ENCODE data around the gene SLC36A4.
"Not testable (repeated sequence)": the region's sequence is repeated elsewhere in the genome, so short reads cannot be mapped to it uniquely, and the experiment has no call there.

Gene SLC36A4

GRCh38 chr11:93193731-93194130 lies 4.1 kb downstream of the SLC36A4 start:
- DNase-seq, result no peak

GRCh38 chr11:93192163-93192562 lies 5.6 kb downstream of the SLC36A4 start:
- DNase-seq, result no peak

- DNase-seq, result no peak
Measured at GRCh38 chr11:93189462-93189861, 8.3 kb downstream of the SLC36A4 start.

GRCh38 chr11:93188726-93189125 lies 9.1 kb downstream of the SLC36A4 start:
- no peak for DNase-seq

GRCh38 chr11:93187290-93187689 lies 10.5 kb downstream of the SLC36A4 start:
- DNase-seq, result no peak

GRCh38 chr11:93177891-93178290 lies 19.9 kb downstream of the SLC36A4 start:
- not testable (repeated sequence) for DNase-seq

- no peak for DNase-seq
Measured at GRCh38 chr11:93169950-93170561, 27.7 kb downstream of the SLC36A4 start.

GRCh38 chr11:93169143-93169542 lies 28.6 kb downstream of the SLC36A4 start:
- no peak for DNase-seq

- no peak for DNase-seq
Measured at GRCh38 chr11:93166862-93167261, 30.9 kb downstream of the SLC36A4 start.

- DNase-seq, result no peak
Measured at GRCh38 chr11:93166194-93166593, 31.6 kb downstream of the SLC36A4 start.

- DNase-seq, result no peak
Measured at GRCh38 chr11:93160808-93161207, 37.0 kb downstream of the SLC36A4 start.

- DNase-seq, result no peak
Measured at GRCh38 chr11:93160156-93160555, 37.6 kb downstream of the SLC36A4 start.

GRCh38 chr11:93159721-93160120 lies 38.1 kb downstream of the SLC36A4 start:
- no peak for DNase-seq

- DNase-seq, result no peak
Measured at GRCh38 chr11:93155738-93156137, 42.1 kb downstream of the SLC36A4 start.

GRCh38 chr11:93145390-93145915 lies 52.3 kb downstream of the SLC36A4 start:
- DNase-seq, result no peak

GRCh38 chr11:93143800-93144199 lies 54.0 kb downstream of the SLC36A4 start:
- DNase-seq, result no peak

GRCh38 chr11:93143186-93143585 lies 54.6 kb downstream of the SLC36A4 start:
- DNase-seq, result no peak

- DNase-seq, result no peak
Measured at GRCh38 chr11:93133488-93134109, 64.2 kb downstream of the SLC36A4 start.

GRCh38 chr11:93132836-93133235 lies 65.0 kb downstream of the SLC36A4 start:
- no peak for DNase-seq

GRCh38 chr11:93131709-93132108 lies 66.1 kb downstream of the SLC36A4 start:
- DNase-seq, result no peak

GRCh38 chr11:93128574-93128973 lies 69.2 kb downstream of the SLC36A4 start:
- DNase-seq, result no peak

GRCh38 chr11:93123351-93123898 lies 74.4 kb downstream of the SLC36A4 start:
- no peak for DNase-seq

GRCh38 chr11:93122535-93123235 lies 75.1 kb downstream of the SLC36A4 start:
- DNase-seq, result no peak

GRCh38 chr11:93118276-93118675 lies 79.5 kb downstream of the SLC36A4 start:
- no peak for DNase-seq

Measured in activated T-cell treated with anti-CD3 and anti-CD28 coated beads, Interleukin-2, amount 50 U/mL, for 48 hours (primary cell).